HT-29 (cell line): ENCODE data around the gene MAP7. TPM values are rescaled to one million over a fixed set of nuclear protein-coding genes. Genes with fewer than 3 reads are reported as not detected.
"Not testable (repeated sequence)": the region's sequence is repeated elsewhere in the genome, so short reads cannot be mapped to it uniquely, and the experiment has no call there.

Source experiments
- DNase-seq: peaks from one replicate; pipeline ENCODE4 v3.0.0-alpha.2; 2015; ENCODE audit warnings: low spot score
- total RNA-seq: library from RNA; depleted of rRNA; stranded (reverse); fragments of >200 nt; shearing (Covaris generic); gene quantifications from 2 replicates; pipeline ENCODE4 v1.2.3, GENCODE V29; 2014

MAP7 gene
- total RNA-seq, 1 experiment from 2014 or later: 44.6 TPM

GRCh38 chr6:136506124-136506799 is 44.0 kb downstream of the MAP7 start:
- no peak for DNase-seq

DNA sequence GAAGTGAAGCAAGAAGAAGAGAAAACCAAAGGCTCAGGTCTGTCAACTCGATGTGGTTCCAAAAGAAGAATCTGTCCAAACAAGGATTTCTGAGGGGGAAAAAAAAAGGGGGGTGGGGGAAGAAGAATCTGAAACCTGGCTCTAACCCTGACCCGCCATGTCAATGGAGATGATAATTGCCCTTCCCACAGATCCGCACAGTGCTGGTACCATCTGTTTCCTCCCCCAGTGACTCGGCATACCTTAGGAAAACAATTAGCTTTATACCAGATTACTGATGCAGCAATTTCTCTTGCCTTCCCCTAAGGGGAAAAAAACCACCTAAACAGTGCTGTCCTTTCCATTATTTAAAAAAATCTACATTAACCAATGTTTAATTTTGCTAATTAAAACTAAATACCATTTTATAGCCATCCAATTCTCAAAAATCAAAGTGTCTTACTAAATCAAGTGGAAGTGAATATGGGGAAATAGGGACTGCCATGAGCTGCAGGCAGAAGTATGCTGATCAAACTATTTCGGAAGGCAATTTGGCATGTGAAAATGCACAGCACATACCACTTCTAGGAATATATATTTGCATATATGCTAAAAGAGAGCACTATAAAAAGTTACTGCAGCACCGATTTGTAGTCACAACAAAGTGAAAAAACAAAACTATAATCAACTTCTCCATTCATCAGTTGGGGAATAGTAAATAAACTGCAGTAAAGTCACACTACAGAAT is 46.8 kb downstream of the MAP7 start:
- DNase-seq: no peak

DNA sequence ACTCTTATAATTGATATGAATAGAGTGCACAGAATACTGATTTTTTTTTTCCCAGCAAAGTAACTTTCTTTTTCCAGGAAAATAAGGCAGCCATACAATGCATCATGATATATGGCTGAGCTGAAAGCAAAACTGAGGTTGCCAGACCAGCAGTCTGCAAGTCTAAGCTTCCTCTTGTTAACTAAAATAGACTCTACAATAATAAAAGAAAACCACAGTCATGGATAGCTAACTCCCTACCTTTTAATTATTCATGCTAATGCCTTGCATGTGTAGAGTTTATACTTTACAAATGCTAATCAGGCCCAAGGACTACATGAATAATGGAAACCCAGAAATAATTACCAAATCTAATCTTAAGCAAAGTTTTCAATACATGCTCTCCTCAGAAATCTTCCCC is 47.4 kb downstream of the MAP7 start:
- DNase-seq: no peak

GRCh38 chr6:136501514-136501913 is 48.7 kb downstream of the MAP7 start:
- no peak for DNase-seq

DNA sequence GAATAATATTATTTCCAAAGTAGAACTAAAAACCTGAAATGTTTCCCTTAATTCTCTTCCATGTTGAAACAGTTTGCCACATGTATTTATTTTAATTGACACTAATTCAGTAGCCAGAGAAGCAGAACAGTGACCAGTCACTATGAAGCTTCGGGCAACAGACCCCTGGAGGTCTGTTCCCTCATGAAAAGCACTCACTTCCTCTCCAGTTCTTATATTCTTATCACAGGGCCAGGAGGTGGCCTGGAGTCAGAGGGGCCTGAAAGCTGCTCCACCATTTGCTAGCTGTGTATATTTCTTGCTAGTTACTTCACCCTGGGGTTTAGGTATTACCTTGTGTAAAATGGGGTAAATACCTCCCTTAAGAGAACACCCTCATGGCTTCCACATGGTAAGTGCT is 49.1 kb downstream of the MAP7 start:
- no peak for DNase-seq

- DNase-seq: no peak
Measured at GRCh38 chr6:136500414-136500813, 49.8 kb downstream of the MAP7 start.

DNA sequence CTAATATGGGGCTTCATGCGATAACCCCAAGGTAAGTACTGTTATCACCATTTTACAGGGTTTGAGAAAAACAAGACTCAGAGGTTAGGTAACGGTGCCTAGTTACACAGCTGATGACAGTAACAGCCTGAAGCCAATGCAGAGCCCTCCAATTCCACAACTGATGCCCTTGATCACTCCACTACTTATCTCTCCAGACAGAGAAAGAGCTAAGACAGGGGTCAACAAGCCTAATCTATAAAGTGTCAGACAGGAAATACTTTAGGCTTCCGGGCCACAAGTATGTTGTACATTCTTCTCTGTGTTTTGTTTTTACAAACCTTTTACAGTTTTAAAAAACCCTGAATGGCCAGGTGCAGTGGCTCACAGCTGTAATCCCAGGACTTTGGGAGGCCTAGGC is 50.9 kb downstream of the MAP7 start:
- DNase-seq: no peak

GRCh38 chr6:136496449-136496848 is 53.8 kb downstream of the MAP7 start:
- DNase-seq: not testable (repeated sequence)

- DNase-seq: no peak
Measured at GRCh38 chr6:136494710-136495109, 55.5 kb downstream of the MAP7 start.

GRCh38 chr6:136494059-136494458 is 56.2 kb downstream of the MAP7 start:
- no peak for DNase-seq

GRCh38 chr6:136492409-136492808 is 57.8 kb downstream of the MAP7 start:
- no peak for DNase-seq

DNA sequence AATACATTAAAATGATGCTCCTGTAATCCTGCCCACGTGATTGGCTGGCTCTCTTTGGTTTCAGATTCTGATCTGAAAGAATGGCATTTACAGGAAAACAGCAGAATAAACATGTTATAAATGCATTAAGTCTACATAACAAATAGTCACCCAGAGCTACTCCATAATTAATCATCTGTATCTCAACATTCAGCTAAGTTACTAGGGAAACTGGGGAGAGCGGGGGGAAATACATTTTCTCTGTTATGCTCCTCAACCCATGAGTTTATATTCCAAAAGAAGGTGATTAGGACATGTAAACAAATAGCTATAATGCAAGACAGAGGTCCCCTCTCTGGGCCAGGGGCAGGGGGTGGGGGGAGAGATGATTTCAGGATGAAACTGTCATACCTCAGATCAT is 58.5 kb downstream of the MAP7 start:
- no peak for DNase-seq

DNA sequence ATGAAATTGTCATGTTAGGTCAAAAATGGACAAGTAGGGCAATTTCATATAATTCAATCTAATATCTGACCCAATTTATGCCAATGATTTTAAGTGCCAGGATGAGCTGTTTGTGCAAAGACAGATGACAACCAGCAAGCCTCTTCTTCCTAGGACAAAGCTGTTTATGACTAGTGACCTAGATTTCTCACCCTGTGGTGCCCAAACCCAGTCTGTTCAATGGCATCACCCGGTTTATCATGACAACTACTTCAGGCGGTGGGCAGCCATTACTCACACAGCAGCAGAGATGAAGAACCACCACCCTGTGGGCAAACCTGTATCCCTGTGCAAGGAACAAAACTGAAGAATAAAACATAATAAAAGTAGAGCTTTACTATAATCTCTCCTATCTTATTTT is 59.0 kb downstream of the MAP7 start:
- DNase-seq: no peak

- DNase-seq: not testable (repeated sequence)
Measured at GRCh38 chr6:136489689-136490033, 60.6 kb downstream of the MAP7 start.

- no peak for DNase-seq
Measured at GRCh38 chr6:136487759-136488425, 62.3 kb downstream of the MAP7 start.

DNA sequence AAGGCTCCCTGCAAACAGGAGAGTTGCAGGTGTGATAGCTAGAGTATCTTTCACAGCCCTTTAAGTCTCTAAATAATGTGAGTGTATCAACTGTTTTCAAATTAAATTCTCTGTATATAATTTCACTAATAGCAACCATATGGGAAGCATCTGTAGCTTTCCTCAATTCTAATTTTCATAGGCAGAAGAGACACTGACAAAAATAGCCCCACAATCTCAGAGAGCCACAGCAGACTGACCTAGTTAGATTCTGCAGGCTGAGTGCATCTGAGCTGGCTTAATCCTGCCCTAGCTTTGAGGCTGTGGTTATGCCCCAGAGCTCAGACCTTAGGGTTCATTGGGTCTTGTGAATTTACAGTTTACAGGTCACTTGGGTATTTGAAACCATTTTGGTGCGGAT is 63.9 kb downstream of the MAP7 start:
- no peak for DNase-seq

DNA sequence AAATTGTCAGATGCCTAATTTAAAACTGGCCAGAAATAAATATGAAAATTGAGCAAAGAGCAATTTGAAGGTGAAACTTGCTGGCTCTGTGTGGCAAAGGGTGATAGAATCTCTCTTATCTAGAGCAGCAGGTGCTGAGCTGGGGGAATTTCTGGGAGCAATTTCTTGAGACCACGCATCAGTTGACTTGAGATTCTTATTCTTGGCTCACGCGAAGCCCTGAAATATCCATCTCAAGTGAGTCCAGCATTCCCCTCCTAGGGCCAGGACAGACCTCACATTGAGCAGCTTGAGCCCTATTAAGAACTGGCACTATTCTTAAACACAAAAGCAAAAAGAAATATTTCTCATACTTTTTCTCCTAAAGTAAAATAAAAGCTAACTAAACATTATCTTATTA is 66.3 kb downstream of the MAP7 start:
- no peak for DNase-seq

- not testable (repeated sequence) for DNase-seq
Measured at GRCh38 chr6:136483005-136483404, 67.2 kb downstream of the MAP7 start.

DNA sequence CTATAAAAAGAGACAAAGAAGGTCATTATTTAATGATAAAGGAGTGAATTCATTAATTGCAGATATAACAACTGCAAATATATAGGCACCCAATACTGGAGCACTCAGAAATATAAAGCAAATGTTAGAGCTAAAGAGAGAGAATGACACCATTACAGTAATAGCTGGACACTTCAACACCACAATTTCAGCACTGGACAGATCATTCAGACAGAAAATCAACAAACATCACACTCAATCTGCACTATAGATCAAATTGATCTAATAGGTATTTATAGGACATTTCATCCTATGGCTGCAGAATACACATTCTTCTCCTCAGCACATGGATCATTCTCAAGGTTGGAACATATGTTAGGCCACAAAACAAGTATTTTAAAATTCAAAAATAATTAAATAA is 72.7 kb downstream of the MAP7 start:
- no peak for DNase-seq

- no peak for DNase-seq
Measured at GRCh38 chr6:136475686-136476085, 74.5 kb downstream of the MAP7 start.

- DNase-seq: no peak
Measured at GRCh38 chr6:136474241-136474640, 76.0 kb downstream of the MAP7 start.

- DNase-seq: no peak
Measured at GRCh38 chr6:136471922-136472321, 78.3 kb downstream of the MAP7 start.

GRCh38 chr6:136471372-136471771 is 78.8 kb downstream of the MAP7 start:
- DNase-seq: no peak
